NB4 (cell line): Measurements from ENCODE around the gene METTL6.
"Not testable (repeated sequence)": the region's sequence is repeated elsewhere in the genome, so short reads cannot be mapped to it uniquely, and the experiment has no call there.

Experiments used
- DNase-seq: peaks from one replicate; pipeline ENCODE4 v3.0.0; 2010; ENCODE audit warnings: low read depth
- H3K4me3 ChIP-seq: one replicate; pipeline ENCODE4 v1.5.1; 2011; ENCODE audit warnings: mild to moderate bottlenecking, low read depth, low read length, moderate library complexity
- CTCF ChIP-seq: IDR thresholded peaks from one replicate; pipeline ENCODE4 v1.5.1; 2012; ENCODE audit warnings: low read depth, low read length
- MAX ChIP-seq: IDR thresholded peaks from 2 replicates; pipeline ENCODE4 v1.6.1; 2011; ENCODE audit warnings: low read depth, low read length
- MYC ChIP-seq: IDR thresholded peaks from 2 replicates; pipeline ENCODE4 v1.6.1; 2011; ENCODE audit warnings: low read depth, low read length
- POLR2A ChIP-seq: IDR thresholded peaks from 2 replicates; pipeline ENCODE4 v1.6.1; 2011; ENCODE audit warnings: mild to moderate bottlenecking; ENCODE audit not compliant: insufficient read length; ENCODE audit errors: extremely low read depth

Gene METTL6

GRCh38 chr3:15427981-15428380 is 637 bp upstream of the METTL6 start:
- no peak for TF ChIP-seq POLR2A
- no peak for TF ChIP-seq MAX
- no peak for TF ChIP-seq MYC
- no peak for TF ChIP-seq CTCF
- H3K4me3 ChIP-seq, result peak overlapping the region; percentile 90
- no peak for DNase-seq

- no peak for TF ChIP-seq MAX
- TF ChIP-seq CTCF, result no peak
- no peak for TF ChIP-seq POLR2A
- TF ChIP-seq MYC, result no peak
- DNase-seq, result no peak
- H3K4me3 ChIP-seq, result peak overlapping the region; percentile 90
These were observed 695 bp downstream of the METTL6 start for GRCh38 chr3:15426579-15427118.

- no peak for DNase-seq
- H3K4me3 ChIP-seq, result no peak overlapping the region
- no peak for TF ChIP-seq POLR2A
These were observed 6.5 kb downstream of the METTL6 start for GRCh38 chr3:15420871-15421270.

GRCh38 chr3:15410966-15411365 is 16.4 kb downstream of the METTL6 start:
- DNase-seq, H3K4me3 ChIP-seq: not testable (repeated sequence)

GRCh38 chr3:15409774-15410173 is 17.6 kb downstream of the METTL6 start:
- H3K4me3 ChIP-seq, result no peak overlapping the region
- no peak for DNase-seq
- TF ChIP-seq MYC, result no peak
- TF ChIP-seq MAX, result no peak
- no peak for TF ChIP-seq POLR2A
- TF ChIP-seq CTCF, result no peak

- H3K4me3 ChIP-seq, result no peak overlapping the region
- no peak for DNase-seq
- TF ChIP-seq MYC, result no peak
- TF ChIP-seq MAX, result no peak
- TF ChIP-seq POLR2A, result no peak
- TF ChIP-seq CTCF, result no peak
These were observed 18.1 kb downstream of the METTL6 start for GRCh38 chr3:15409239-15409638.

GRCh38 chr3:15405448-15406050 is 21.8 kb downstream of the METTL6 start:
- no peak overlapping the region for H3K4me3 ChIP-seq
- DNase-seq, result peak; percentile 73
- TF ChIP-seq CTCF (peak; percentile 51), MYC (no peak)
